Endothelial cell of umbilical vein (primary cell): Measurements from ENCODE around the gene ABCA9. TPM values are rescaled to one million over a fixed set of nuclear protein-coding genes. Genes with fewer than 3 reads are reported as not detected.

Source experiments
- BruUV-seq: library from RNA; stranded (reverse); fragments of 400-500 nt; replicated peaks from 2 replicates; lab custom pipeline; 2021; lab: Mats Ljungman, UMichigan
- CTCF ChIA-PET: fragments of 300-600, 350-600 bp; sonication (Branson Sonifier 250); formaldehyde crosslinking; loops from one replicate; lab custom pipeline; 2021; ENCODE audit warnings: antibody characterized with exemption, inconsistent platforms; lab: Charles Lee
- POLR2A ChIA-PET: fragments of 300-600, 350-600 bp; sonication (Branson Sonifier 250); formaldehyde crosslinking; loops from one replicate; lab custom pipeline; 2021; ENCODE audit warnings: antibody characterized with exemption, inconsistent platforms; lab: Charles Lee
- DNase-seq: peaks from one replicate; pipeline ENCODE4 v3.0.0-alpha.2; 2011; ENCODE audit warnings: low read depth, low spot score
- FAIRE-seq: peaks from 2 replicates; lab custom pipeline; 2011; peaks lifted over from hg19 to GRCh38; lab: Jason Lieb, UNC
- H2AFZ ChIP-seq: 2 replicates; pipeline ENCODE4 v1.6.0; 2012; ENCODE audit warnings: low read depth, low read length, control low read depth, inconsistent platforms
- H3K27ac ChIP-seq: 2 replicates; pipeline ENCODE4 v1.5.1; 2011; ENCODE audit warnings: low read depth, mild to moderate bottlenecking, control low read depth, low read length, moderate library complexity; ENCODE audit not compliant: insufficient read depth
- H3K27me3 ChIP-seq, 2 experiments: 2 replicates each; pipeline versions ENCODE4 v1.6.0 to v1.6.1; 2011; ENCODE audit warnings: low read length in 2 of 2, mixed read lengths in 1 of 2; ENCODE audit not compliant: control insufficient read depth in 2 of 2, insufficient read depth in 2 of 2
- H3K36me3 ChIP-seq, 2 experiments: 2 replicates in 1 of 2; 3 replicates in 1 of 2; pipeline ENCODE4 v1.5.1; 2011; ENCODE audit warnings: low read length in 2 of 2, mild to moderate bottlenecking in 1 of 2, moderate library complexity in 1 of 2; ENCODE audit not compliant: control insufficient read depth in 2 of 2, insufficient read depth in 2 of 2; ENCODE audit errors: extremely low read depth in 1 of 2
- H3K4me1 ChIP-seq: 3 replicates; pipeline ENCODE4 v1.5.1; 2011; ENCODE audit warnings: mild to moderate bottlenecking, low read length; ENCODE audit not compliant: control insufficient read depth, insufficient read depth; ENCODE audit errors: extremely low read depth
- H3K4me2 ChIP-seq: 2 replicates; pipeline ENCODE4 v1.6.1; 2011; ENCODE audit warnings: low read length, control low read depth, mixed read lengths; ENCODE audit not compliant: insufficient read depth
- H3K4me3 ChIP-seq, 3 experiments: fragments of 200-600 bp in 1 of 3; sonication (generic), shearing (Covaris generic) in 1 of 3; replicated peaks in 1 of 3; 2 replicates each; pipeline ENCODE4 v1.5.1; 2011 to 2016; ENCODE audit warnings: control low read depth in 3 of 3, low read length in 3 of 3, mild to moderate bottlenecking in 2 of 3, inconsistent platforms in 1 of 3, low read depth in 1 of 3, moderate library complexity in 1 of 3; ENCODE audit not compliant: insufficient read depth in 1 of 3
- H3K79me2 ChIP-seq: 2 replicates; pipeline ENCODE4 v1.6.0; 2012; ENCODE audit warnings: low read length, inconsistent platforms; ENCODE audit not compliant: control insufficient read depth, insufficient read depth
- H3K9ac ChIP-seq: replicated peaks from 2 replicates; pipeline ENCODE3; 2011; ENCODE audit warnings: low read length, control low read depth; ENCODE audit not compliant: insufficient read depth; ENCODE audit errors: extremely low read depth
- H3K9me1 ChIP-seq: replicated peaks from 3 replicates; pipeline ENCODE4 v1.6.0; 2011; ENCODE audit warnings: mild to moderate bottlenecking, low read length; ENCODE audit not compliant: control insufficient read depth, insufficient read depth; ENCODE audit errors: extremely low read depth
- H3K9me3 ChIP-seq: replicated peaks from 2 replicates; pipeline ENCODE4 v1.5.1; 2012; ENCODE audit warnings: low read length, inconsistent platforms; ENCODE audit not compliant: control insufficient read depth, insufficient read depth
- H4K20me1 ChIP-seq: replicated peaks from 2 replicates; pipeline ENCODE3; 2011; ENCODE audit warnings: mild to moderate bottlenecking, low read length; ENCODE audit not compliant: control insufficient read depth, insufficient read depth; ENCODE audit errors: extremely low read depth
- EZH2 ChIP-seq: IDR thresholded peaks from 2 replicates; pipeline ENCODE4 v1.6.1; 2012; ENCODE audit warnings: borderline replicate concordance, low read depth, mild to moderate bottlenecking, moderate library complexity, low read length, inconsistent platforms; ENCODE audit not compliant: severe bottlenecking
- FOS ChIP-seq: IDR thresholded peaks from 2 replicates; pipeline ENCODE4 v1.6.1; 2011; ENCODE audit warnings: mild to moderate bottlenecking, low read length, moderate library complexity, borderline replicate concordance; ENCODE audit not compliant: insufficient read depth
- GATA2 ChIP-seq: IDR thresholded peaks from 2 replicates; pipeline ENCODE4 v1.7.0; 2011; ENCODE audit warnings: low read depth, mild to moderate bottlenecking, moderate library complexity, mixed read lengths, low read length; ENCODE audit not compliant: insufficient read length, insufficient read depth
- JUN ChIP-seq: IDR thresholded peaks from 2 replicates; pipeline ENCODE4 v1.6.1; 2011; ENCODE audit warnings: borderline replicate concordance, low read depth; ENCODE audit not compliant: insufficient read length, insufficient read depth
- MYC ChIP-seq: IDR thresholded peaks from one replicate; pipeline ENCODE4 v1.6.1; 2011; ENCODE audit warnings: mild to moderate bottlenecking, low read depth, low read length
- POLR2A ChIP-seq: IDR thresholded peaks from 2 replicates; pipeline ENCODE4 v1.6.1; 2012; ENCODE audit warnings: low read depth, mild to moderate bottlenecking, control low read depth, low read length
- POLR2AphosphoS5 ChIP-seq: IDR thresholded peaks from 2 replicates; pipeline ENCODE4 v1.6.1; 2012; ENCODE audit warnings: low read depth, mild to moderate bottlenecking, control low read depth, low read length, moderate library complexity; ENCODE audit not compliant: insufficient read depth
- dilution Hi-C: fragments of 300-500 bp; cut with MboI; formaldehyde crosslinking; loops from one replicate; pipeline ENCODE4 v1.15.0; 2019; ENCODE audit warnings: low sequenced_read_pairs; ENCODE audit not compliant: extremely low pct_ligation_motif_present
- intact Hi-C: fragments of 100-400 bp; cut with micrococcal nuclease; formaldehyde crosslinking; loops from one replicate; pipeline ENCODE4 v1.10.0; 2022
- polyA plus RNA-seq, 4 experiments: library from polyadenylated mRNA; depleted of rRNA in 3 of 4; stranded (reverse) in 3 of 4; unstranded in 1 of 4; fragments of >200 nt; gene quantifications; 2 replicates each; pipeline versions ENCODE4 v1.2.1 to v1.2.3, GENCODE V29; 2011 to 2012; ENCODE audit warnings: missing spikeins in 1 of 4
- total RNA-seq: library from RNA; stranded (reverse); gene quantifications from 2 replicates; pipeline ENCODE4 v1.2.3, GENCODE V29; 2021
- TF ChIP-seq, protein P1 (sequence below): IDR thresholded peaks from 2 replicates; pipeline ENCODE4 v1.6.1; 2011; ENCODE audit not compliant: insufficient read depth, insufficient read length
- TF ChIP-seq, protein P2 (sequence below), 2 donors: IDR thresholded peaks; 1 replicate in 1 of 2; 2 replicates in 1 of 2; pipeline ENCODE4 v1.5.1; 2011; ENCODE audit warnings: low read length in 2 of 2, mild to moderate bottlenecking in 2 of 2, moderate library complexity in 2 of 2, control low read depth in 1 of 2, inconsistent platforms in 1 of 2, low read depth in 1 of 2; ENCODE audit not compliant: insufficient read depth in 1 of 2; ENCODE audit errors: extremely low read depth in 1 of 2

Gene ABCA9
- total and polyA plus RNA-seq, 2 donors (not counting 3 experiments of a cell fraction or from before 2014, with no cell fraction given) = 2.7 to 7.7 TPM

DNA sequence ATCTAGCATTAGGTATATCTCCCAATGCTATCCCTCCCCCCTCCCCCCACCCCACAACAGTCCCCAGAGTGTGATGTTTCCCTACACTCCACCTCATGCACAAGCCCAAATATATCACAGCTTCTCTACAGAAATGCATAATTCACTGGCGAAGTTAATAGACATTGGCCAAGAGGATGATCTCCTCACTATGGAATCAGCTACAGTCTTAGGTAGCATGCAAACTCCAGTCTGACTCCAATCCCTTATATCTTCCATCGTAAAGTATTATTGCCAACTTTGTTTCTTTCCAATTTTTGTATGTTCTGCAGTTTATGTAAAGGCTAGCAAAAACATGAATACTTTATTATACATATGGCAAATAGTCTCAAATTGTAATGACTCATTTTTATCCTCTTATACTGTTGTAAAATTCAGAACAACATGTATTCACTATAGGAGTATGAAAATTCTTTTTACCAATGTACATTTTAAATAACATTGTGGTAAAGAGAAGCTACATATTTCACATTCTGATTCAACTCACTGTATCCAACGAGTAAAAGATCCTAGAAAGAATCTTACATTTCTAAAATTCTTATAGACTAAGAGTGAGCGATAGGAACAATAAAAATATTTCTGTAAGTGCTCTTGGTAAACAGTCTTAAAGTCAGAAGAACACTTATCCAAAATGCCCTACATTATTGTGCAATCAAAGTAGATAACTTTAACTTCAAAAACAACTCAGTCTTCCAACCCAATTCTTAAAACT, 106.4 kb downstream of the ABCA9 start:
- CTCF ChIA-PET = interaction anchor here (0.8 to 1.6 kb wide), 7 partner anchors 9 to 182 kb away, joined by 3 to 4 read pairs (median 3); no protein-coding TSS in a partner anchor
- Histone ChIP-seq H3K27ac (no peak overlapping the region), H3K9me3 (no peaks in the 10 kb centered on the region), H4K20me1 (no peaks in the 10 kb centered on the region), H3K36me3 (no peaks in the 10 kb centered on the region), H3K9me1 (no peaks in the 10 kb centered on the region), H3K4me1 (no peaks in the 10 kb centered on the region), H2AFZ (no peak overlapping the region), H3K9ac (no peak overlapping the region), H3K79me2 (no peaks in the 10 kb centered on the region), H3K4me3 (no peak overlapping the region), H3K4me2 (no peak overlapping the region), H3K27me3 (peaks cover 0 to 2% of the 10 kb centered on the region in 2 experiments)
- DNase-seq = no peak
- TF ChIP-seq POLR2A = no peak
- TF ChIP-seq GATA2 = no peak
- TF ChIP-seq JUN = no peak
- TF ChIP-seq POLR2AphosphoS5 = no peak
- TF ChIP-seq EZH2 = no peak
- TF ChIP-seq, protein P1, sequence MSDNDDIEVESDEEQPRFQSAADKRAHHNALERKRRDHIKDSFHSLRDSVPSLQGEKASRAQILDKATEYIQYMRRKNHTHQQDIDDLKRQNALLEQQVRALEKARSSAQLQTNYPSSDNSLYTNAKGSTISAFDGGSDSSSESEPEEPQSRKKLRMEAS = no peak
- TF ChIP-seq FOS = no peak
- TF ChIP-seq, protein P2, sequence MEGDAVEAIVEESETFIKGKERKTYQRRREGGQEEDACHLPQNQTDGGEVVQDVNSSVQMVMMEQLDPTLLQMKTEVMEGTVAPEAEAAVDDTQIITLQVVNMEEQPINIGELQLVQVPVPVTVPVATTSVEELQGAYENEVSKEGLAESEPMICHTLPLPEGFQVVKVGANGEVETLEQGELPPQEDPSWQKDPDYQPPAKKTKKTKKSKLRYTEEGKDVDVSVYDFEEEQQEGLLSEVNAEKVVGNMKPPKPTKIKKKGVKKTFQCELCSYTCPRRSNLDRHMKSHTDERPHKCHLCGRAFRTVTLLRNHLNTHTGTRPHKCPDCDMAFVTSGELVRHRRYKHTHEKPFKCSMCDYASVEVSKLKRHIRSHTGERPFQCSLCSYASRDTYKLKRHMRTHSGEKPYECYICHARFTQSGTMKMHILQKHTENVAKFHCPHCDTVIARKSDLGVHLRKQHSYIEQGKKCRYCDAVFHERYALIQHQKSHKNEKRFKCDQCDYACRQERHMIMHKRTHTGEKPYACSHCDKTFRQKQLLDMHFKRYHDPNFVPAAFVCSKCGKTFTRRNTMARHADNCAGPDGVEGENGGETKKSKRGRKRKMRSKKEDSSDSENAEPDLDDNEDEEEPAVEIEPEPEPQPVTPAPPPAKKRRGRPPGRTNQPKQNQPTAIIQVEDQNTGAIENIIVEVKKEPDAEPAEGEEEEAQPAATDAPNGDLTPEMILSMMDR (IDR thresholded peaks at IDR 0.05; ENCODE audit: extremely low read depth in 1 of 2, insufficient read depth in 1 of 2, low read depth in 1 of 2, low read length in 2 of 2) = no peak
- no peak for TF ChIP-seq MYC
- FAIRE-seq = no peak
- BruUV-seq = no TSS peak
- dilution Hi-C loops (no loop called here), intact Hi-C loops (no loop called here)
- POLR2A ChIA-PET = no interaction called here
